Natural killer cell (primary cell): ENCODE data around the gene LGI2. TPM values are rescaled to one million over a fixed set of nuclear protein-coding genes. Genes with fewer than 3 reads are reported as not detected.

Experiments used
- ATAC-seq, 3 donors: fragments of 150-1000 bp in 2 of 3; fragments of 200-7000 bp in 1 of 3; cut with Tn5 transposase; 1 replicate in 1 of 3; 2 replicates in 2 of 3; pipeline ENCODE4 v1.10.0; 2021; ENCODE audit warnings: mild to moderate bottlenecking in 2 of 3, moderate library complexity in 2 of 3
- DNase-seq, 2 donors: peaks; one replicate each; pipeline versions ENCODE4 v3.0.0 to v3.0.0-alpha.2; 2013 to 2021; ENCODE audit warnings: mixed read lengths in 1 of 2
- H3K27ac ChIP-seq: one replicate; pipeline ENCODE4 v1.5.1; 2013; ENCODE audit warnings: mild to moderate bottlenecking, low read length
- H3K27me3 ChIP-seq: one replicate; pipeline ENCODE4 v1.6.1; 2013; ENCODE audit warnings: low read length; ENCODE audit not compliant: control insufficient read depth, insufficient read depth
- H3K36me3 ChIP-seq: one replicate; pipeline ENCODE4 v1.6.1; 2013; ENCODE audit warnings: low read length; ENCODE audit not compliant: control insufficient read depth, insufficient read depth
- H3K4me1 ChIP-seq: one replicate; pipeline ENCODE4 v1.6.1; 2013; ENCODE audit warnings: low read length; ENCODE audit not compliant: control insufficient read depth, insufficient read depth
- H3K4me3 ChIP-seq: one replicate; pipeline ENCODE4 v1.5.1; 2013; ENCODE audit warnings: low read length
- H3K9me3 ChIP-seq: one replicate; pipeline ENCODE4 v1.6.1; 2013; ENCODE audit warnings: low read length; ENCODE audit not compliant: control insufficient read depth, insufficient read depth
- H3K27ac Mint-ChIP-seq, 2 donors: one replicate each; pipeline ENCODE4 v1.8.0; 2022; ENCODE audit warnings: mild to moderate bottlenecking in 2 of 2, mixed read lengths in 2 of 2, moderate library complexity in 1 of 2
- H3K27me3 Mint-ChIP-seq, 2 donors: one replicate each; pipeline ENCODE4 v1.8.0; 2022; ENCODE audit warnings: low read depth in 2 of 2, mixed read lengths in 2 of 2
- H3K36me3 Mint-ChIP-seq: one replicate; pipeline ENCODE4 v1.8.0; 2022; ENCODE audit warnings: mixed read lengths
- H3K4me1 Mint-ChIP-seq, 2 donors: one replicate each; pipeline ENCODE4 v1.8.0; 2022; ENCODE audit warnings: mixed read lengths in 2 of 2
- H3K4me3 Mint-ChIP-seq: one replicate; pipeline ENCODE4 v1.8.0; 2022; ENCODE audit warnings: mild to moderate bottlenecking, moderate library complexity, mixed read lengths
- H3K9me3 Mint-ChIP-seq, 2 donors: one replicate each; pipeline ENCODE4 v1.8.0; 2022; ENCODE audit warnings: mixed read lengths in 2 of 2
- WGBS: methylation state at CpG from one replicate; pipeline ENCODE4 v1.1.7; 2013; ENCODE audit warnings: missing lambda C conversion rate; ENCODE audit not compliant: insufficient coverage; 5-methylcytosine and 5-hydroxymethylcytosine counted together
- intact Hi-C: fragments of 100-400 bp; cut with micrococcal nuclease; formaldehyde crosslinking; loops from one replicate; pipeline ENCODE4 v1.14.2; 2022
- total RNA-seq, 4 donors: library from RNA; stranded (reverse); fragments of 120-200 nt in 1 of 4; gene quantifications; one replicate each; pipeline versions ENCODE4 v1.2.3 to v1.2.4, GENCODE V29; 2013 to 2022
- TF ChIP-seq, protein P1 (sequence below): fragments of 200-600 bp; IDR thresholded peaks from one replicate; pipeline ENCODE4 v1.8.0; 2022; ENCODE audit warnings: antibody characterized with exemption

LGI2 gene
- total RNA-seq, 3 donors from 2014 or later (not counting 1 experiment from before 2014, with no cell fraction given) = not detected

DNA sequence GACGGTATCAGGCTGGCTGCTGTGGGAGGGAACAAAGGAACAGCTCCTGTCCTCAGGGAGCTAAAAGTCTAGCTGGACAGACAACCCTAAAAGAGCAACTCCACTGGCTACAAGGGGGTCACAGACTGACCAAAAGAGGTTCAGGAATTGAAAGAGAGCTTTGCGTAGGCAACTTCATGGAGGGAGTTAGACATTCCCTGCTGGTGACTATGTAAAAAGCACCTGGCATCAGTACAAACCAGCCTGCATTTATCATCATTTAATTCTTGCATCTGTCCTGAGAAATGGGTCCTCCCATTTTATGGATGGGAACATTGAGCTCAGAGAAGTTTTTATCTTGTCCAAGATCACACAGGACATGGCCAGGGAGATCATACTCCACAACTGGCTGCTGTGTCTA lies 1.4 kb upstream of the LGI2 start:
- TF ChIP-seq, protein P1, sequence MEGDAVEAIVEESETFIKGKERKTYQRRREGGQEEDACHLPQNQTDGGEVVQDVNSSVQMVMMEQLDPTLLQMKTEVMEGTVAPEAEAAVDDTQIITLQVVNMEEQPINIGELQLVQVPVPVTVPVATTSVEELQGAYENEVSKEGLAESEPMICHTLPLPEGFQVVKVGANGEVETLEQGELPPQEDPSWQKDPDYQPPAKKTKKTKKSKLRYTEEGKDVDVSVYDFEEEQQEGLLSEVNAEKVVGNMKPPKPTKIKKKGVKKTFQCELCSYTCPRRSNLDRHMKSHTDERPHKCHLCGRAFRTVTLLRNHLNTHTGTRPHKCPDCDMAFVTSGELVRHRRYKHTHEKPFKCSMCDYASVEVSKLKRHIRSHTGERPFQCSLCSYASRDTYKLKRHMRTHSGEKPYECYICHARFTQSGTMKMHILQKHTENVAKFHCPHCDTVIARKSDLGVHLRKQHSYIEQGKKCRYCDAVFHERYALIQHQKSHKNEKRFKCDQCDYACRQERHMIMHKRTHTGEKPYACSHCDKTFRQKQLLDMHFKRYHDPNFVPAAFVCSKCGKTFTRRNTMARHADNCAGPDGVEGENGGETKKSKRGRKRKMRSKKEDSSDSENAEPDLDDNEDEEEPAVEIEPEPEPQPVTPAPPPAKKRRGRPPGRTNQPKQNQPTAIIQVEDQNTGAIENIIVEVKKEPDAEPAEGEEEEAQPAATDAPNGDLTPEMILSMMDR = no peak
- Histone ChIP-seq H3K4me1 (peaks cover 7% of the 10 kb centered on the region), H3K27me3 (peaks cover 16% of the 10 kb centered on the region), H3K27ac (no peak overlapping the region), H3K9me3 (no peaks in the 10 kb centered on the region), H3K36me3 (no peaks in the 10 kb centered on the region), H3K4me3 (no peak overlapping the region)
- ATAC-seq (no peak), DNase-seq (no peak)
- Mint-ChIP-seq H3K27me3 (peaks cover 47 to 58% of the 10 kb centered on the region in 2 donors), H3K4me3 (no peak overlapping the region), H3K27ac (no peak overlapping the region), H3K4me1 (peaks cover 0 to 5% of the 10 kb centered on the region in 2 donors), H3K9me3 (peaks cover 0 to 2% of the 10 kb centered on the region in 2 donors), H3K36me3 (no peaks in the 10 kb centered on the region)
- WGBS = 96% methylated on average over 2 of the region's 2 CpGs
- intact Hi-C loops = no loop called here

DNA sequence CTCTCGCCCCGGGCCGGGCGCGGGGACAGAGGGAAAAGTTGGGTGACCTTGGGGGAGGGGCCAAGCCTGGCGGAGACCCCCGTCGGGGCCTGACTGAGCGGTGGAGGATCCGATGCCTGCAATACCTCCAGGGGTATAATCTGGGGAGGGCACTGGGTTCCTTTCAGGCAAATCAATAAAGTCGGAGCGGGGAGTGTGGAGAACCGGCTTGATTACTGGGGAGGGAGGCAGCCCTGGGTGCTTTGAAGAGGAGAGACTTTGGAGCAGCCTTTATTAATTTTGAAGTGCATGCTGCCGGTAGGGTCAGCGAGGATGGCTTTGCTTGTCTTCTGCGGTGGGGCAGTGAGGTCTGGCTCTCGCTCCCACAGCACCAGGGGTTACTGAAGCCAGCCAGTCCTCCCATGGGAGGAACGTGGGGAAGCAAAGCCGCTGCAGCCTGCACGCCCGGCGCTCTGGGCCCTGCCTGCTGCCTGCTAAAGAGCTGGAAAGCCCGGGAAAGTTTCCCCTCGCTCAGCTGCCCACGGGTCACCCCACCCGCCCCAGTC lies 403 bp upstream of the LGI2 start:
- H3K36me3 Mint-ChIP-seq = no peaks in the 10 kb centered on the region
- H3K27ac ChIP-seq = no peak overlapping the region
- H3K27me3 ChIP-seq = peaks cover 18% of the 10 kb centered on the region
- no peak overlapping the region for H3K27ac Mint-ChIP-seq
- peaks cover 47 to 68% of the 10 kb centered on the region in 2 donors for H3K27me3 Mint-ChIP-seq
- intact Hi-C loops = no loop called here
- ATAC-seq (peak in 1 of 3 donors; percentile 21), DNase-seq (no peak)
- H3K36me3 ChIP-seq = no peaks in the 10 kb centered on the region
- peaks cover 0 to 5% of the 10 kb centered on the region in 2 donors for H3K4me1 Mint-ChIP-seq
- 6% methylated on average over 24 of the region's 26 CpGs for WGBS
- peaks cover 7% of the 10 kb centered on the region for H3K4me1 ChIP-seq
- H3K9me3 Mint-ChIP-seq = peaks cover 0 to 2% of the 10 kb centered on the region in 2 donors
- TF ChIP-seq, protein P1 = no peak
- H3K4me3 ChIP-seq = no peak overlapping the region
- no peak overlapping the region for H3K4me3 Mint-ChIP-seq
- H3K9me3 ChIP-seq = no peaks in the 10 kb centered on the region

DNA sequence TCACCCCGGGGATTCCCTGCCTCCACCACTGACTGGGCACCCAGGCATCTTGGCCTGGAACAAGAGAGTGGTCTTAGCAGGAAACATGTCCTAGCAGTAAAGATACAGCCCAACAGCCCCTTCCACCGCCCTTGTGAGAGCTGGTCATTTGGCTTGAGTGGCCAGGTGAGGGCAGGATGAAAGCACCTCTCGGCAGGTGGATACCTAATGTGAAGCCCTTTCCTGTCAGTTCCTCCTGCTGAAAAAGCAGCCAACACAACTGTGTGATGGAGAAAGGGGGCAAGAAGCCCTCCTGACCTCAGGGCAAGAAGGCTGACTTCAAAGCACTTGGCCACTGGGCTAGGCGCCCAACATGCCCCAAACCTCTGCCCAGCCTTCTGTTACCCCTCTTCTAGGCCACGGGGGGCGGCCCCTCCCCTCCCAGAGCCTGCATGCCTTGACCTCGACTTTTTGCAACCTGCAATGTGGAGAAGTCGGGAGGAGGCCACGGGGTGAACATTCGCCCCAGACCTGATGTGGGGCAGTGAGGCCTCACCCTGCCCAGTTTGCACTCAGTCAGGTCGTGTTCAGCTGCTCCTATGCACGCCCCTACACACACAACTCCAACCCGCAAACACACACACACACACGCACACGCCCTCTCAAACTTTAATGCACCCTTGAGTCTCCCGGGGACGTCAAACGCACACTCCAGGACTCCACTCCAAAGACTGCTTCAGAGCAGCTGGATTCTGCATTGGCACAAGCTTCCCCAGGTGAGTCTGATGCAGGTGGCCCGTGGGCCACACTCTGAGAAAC lies 1.1 kb downstream of the LGI2 start:
- peaks cover 7% of the 10 kb centered on the region for H3K4me1 ChIP-seq
- no peak overlapping the region for H3K4me3 ChIP-seq
- WGBS = 30% methylated on average over 19 of the region's 19 CpGs

More for the DNA sequence above, 1.1 kb downstream of the LGI2 start:
- peaks cover 53 to 71% of the 10 kb centered on the region in 2 donors for H3K27me3 Mint-ChIP-seq
- TF ChIP-seq, protein P1 = no peak
- ATAC-seq (no peak), DNase-seq (no peak)
- H3K9me3 ChIP-seq = no peaks in the 10 kb centered on the region
- no peak overlapping the region for H3K27ac ChIP-seq
- peaks cover 18% of the 10 kb centered on the region for H3K27me3 ChIP-seq
- no peak overlapping the region for H3K4me3 Mint-ChIP-seq
- no peak overlapping the region for H3K27ac Mint-ChIP-seq
- H3K36me3 ChIP-seq = no peaks in the 10 kb centered on the region
- peaks cover 0 to 5% of the 10 kb centered on the region in 2 donors for H3K4me1 Mint-ChIP-seq
- peaks cover 0 to 2% of the 10 kb centered on the region in 2 donors for H3K9me3 Mint-ChIP-seq
- H3K36me3 Mint-ChIP-seq = no peaks in the 10 kb centered on the region
- intact Hi-C loops = no loop called here
